Measurements from ENCODE around the gene GTF3C6.
"Not testable (repeated sequence)": the region's sequence is repeated elsewhere in the genome, so short reads cannot be mapped to it uniquely, and the experiment has no call there.

Gene GTF3C6

DNA sequence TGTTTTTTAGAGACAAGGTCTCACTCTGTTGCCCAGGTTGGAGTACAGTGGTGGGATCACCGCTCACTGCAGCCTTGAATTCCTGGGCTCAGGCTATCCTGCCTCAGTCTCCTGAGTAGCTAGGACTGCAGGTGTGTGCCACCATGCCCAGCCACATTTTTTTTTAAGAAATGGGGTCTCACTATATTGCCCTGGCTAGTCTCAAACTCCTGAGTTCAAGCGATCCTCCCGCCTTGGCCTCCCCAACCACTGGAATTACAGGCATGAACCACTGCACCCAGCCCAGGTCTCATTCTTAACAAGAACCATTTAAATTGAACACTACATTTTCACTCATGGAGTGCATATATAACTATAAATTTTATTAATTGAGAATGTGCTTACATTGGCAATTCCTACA is 43.8 kb downstream of the GTF3C6 start:
- TF ChIP-seq CTCF (IDR thresholded peaks at IDR 0.05; ENCODE audit: borderline replicate concordance, insufficient read depth, low read depth, low read length) = no peak
- no peak overlapping the region for H3K4me3 ChIP-seq (ENCODE audit: low read depth, low read length)

DNA sequence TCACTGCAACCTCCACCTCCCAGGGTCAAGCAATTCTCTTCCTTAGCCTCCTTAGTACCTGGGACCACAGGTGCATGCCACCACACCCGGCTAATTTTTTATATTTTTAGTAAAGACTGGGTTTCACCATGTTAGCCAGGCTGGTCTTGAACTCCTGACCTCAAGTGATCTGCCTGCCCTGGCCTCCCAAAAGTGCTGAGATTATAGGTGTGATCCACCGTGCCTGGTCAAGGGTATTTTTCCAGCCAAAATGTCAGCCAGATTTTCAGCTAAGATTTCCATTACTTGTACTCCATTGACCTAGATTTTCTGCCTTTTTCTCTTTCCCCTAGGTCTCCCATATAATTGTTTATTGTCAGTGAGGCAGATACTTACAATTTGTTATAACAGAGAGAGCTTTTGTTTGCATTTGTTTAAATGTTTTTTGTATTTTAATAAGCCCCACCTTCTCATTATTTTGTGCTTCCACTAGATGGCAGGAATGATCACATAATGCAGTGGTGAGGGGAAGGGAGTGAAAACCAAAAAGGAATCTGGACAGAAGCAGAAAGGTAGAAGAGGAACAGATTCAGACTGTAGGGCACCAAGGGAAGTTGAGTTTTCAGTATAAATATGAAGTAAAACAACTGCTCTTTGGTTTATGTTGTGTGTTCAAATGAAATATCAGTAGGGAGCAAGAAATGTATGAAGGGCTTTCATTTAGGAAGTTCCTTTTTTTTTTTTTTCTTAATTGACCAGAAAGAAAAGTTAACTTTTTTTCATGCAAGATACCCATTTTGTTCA is 53.0 kb downstream of the GTF3C6 start:
- no peak overlapping the region for H3K4me3 ChIP-seq (ENCODE audit: low read depth, low read length)
- TF ChIP-seq CTCF (IDR thresholded peaks at IDR 0.05; ENCODE audit: borderline replicate concordance, insufficient read depth, low read depth, low read length) = peak; percentile 31; the same call in 1 of the 2 replicates

DNA sequence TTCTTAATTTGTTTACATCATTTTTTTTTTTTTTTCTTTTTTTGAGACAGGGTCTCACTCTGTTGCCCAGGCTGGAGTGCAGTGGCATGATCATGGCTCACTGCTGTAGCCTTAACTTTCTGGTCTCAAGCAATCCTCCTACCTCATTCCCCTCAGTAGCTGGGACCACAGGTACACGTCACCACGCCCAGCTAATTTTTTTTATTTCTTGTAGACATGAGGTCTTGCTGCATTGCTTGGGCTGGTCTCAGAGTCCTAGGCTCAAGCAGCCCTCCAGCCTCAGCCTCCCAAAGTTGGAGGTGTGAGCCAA is 53.6 kb downstream of the GTF3C6 start:
- TF ChIP-seq CTCF (IDR thresholded peaks at IDR 0.05; ENCODE audit: borderline replicate concordance, insufficient read depth, low read depth, low read length) = no peak
- no peak overlapping the region for H3K4me3 ChIP-seq (ENCODE audit: low read depth, low read length)

- not testable (repeated sequence) for H3K4me3 ChIP-seq (ENCODE audit: low read depth, low read length)
Measured at GRCh38 chr6:111012520-111012919, 54.0 kb downstream of the GTF3C6 start.

- H3K4me3 ChIP-seq (ENCODE audit: low read depth, low read length) = no peak overlapping the region
- no peak for TF ChIP-seq CTCF (IDR thresholded peaks at IDR 0.05; ENCODE audit: borderline replicate concordance, insufficient read depth, low read depth, low read length)
Measured at GRCh38 chr6:111013144-111013915, 54.8 kb downstream of the GTF3C6 start.

DNA sequence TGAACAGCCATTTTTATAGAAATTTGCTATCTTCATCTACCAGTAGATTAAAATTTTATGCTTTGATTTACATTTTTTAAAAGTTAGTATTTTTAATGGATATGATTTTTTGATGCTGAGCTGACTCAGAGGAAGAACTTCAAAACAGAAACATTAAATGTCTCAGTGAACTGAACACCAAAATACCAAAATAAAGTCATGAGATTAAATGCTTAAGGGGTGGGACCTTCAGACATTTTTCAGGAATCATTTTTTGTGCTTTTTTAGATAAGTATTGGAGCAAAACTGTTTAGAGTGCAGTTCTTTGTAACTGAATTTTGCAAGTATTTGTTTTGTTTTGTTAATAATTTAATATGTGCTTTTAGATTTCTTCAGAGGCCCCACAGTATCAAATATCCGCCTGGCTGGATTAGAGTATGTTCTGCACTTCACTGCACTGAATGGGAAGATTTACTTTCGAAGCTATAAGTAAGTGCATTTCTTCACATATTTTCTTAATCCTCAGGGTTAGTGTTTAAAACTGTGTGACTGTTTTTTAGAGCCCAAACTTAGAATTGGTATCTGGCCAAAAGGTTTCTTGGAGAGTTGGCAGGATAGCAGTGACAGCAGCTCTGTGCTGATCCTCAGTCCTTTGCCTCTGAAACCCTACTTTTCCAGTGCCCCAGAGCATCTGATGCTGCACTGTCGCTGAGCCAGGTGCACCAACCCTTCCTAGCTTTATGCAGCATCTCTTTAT is 57.1 kb downstream of the GTF3C6 start:
- TF ChIP-seq CTCF (IDR thresholded peaks at IDR 0.05; ENCODE audit: borderline replicate concordance, insufficient read depth, low read depth, low read length) = no peak
- no peak overlapping the region for H3K4me3 ChIP-seq (ENCODE audit: low read depth, low read length)

DNA sequence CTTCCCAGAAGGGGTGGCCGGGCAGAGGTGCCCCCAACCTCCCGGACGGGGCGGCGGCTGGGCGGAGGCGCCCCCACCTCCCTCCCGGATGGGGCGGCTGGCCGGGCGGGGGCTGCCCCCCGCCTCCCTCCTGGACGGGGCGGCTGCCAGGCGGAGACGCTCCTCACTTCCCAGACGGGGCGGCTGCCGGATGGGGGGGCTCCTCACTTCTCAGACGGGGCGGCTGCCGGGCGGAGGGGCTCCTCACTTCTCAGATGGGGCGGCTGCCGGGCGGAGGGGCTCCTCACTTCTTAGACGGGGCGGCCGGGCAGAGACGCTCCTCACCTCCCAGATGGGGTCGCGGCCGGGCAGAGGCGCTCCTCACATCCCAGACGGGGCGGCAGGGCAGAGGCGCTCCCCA is 58.7 kb downstream of the GTF3C6 start:
- not testable (repeated sequence) for H3K4me3 ChIP-seq (ENCODE audit: low read depth, low read length)

Measured in GM12875 (cell line).